Activated gamma-delta T cell treated with anti-CD3 and anti-CD28 coated beads, Interleukin-2, amount 50 U/mL, for 16 hours (primary cell): ENCODE results near the gene PTPRCAP.
A peak's percentile ranks its signal among the peaks of the same experiment; 100 is the strongest.

Source experiments
- DNase-seq: peaks from one replicate; pipeline ENCODE4 v3.0.0-alpha.2; 2020; ENCODE audit warnings: low read depth

PTPRCAP gene

DNA sequence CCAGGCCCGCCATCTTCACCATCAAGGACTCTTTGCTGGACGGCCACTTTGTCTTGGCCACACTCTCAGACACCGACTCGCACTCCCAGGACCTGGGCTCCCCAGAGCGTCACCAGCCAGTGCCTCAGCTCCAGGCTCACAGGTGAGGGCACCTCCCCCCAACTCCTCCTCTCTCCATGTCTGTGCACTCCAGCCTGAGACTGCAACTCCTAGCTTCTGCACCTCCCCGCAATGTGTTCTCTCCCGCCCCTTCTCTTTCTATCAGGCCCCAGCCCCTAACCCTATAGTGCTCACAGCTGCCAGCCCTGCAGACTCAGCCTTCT lies 41.3 kb downstream of the PTPRCAP start:
- DNase-seq = no peak

DNA sequence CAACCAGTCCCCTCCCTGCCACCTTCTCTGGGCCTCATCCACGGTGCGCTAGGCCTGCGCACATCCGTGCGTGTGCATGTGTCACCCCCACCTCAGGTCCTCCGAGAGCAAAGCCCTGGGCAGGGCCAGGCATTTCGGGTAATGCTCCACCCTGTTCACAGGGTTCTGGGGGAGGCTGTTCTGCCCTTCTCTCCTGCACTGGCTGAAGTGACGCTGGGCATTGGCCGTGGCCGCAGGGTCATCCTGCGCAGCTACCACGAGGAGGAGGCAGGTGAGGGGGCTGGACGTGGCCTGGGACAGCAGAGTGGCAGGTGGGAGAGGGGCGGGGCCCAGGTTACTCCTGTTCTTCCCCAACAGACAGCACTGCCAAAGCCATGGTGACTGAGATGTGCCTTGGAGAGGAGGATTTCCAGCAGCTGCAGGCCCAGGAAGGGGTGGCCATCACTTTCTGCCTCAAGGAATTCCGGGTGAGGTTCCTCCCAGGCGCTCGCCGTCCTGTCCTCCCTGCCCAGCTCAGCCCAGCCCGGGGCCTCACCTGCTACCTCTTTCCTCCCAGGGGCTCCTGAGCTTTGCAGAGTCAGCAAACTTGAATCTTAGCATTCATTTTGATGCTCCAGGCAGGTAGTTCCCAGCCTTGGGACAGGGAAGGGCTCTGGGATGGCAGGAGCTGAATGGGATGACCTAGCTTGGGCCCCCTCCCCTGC lies 41.8 kb downstream of the PTPRCAP start:
- no peak for DNase-seq

DNA sequence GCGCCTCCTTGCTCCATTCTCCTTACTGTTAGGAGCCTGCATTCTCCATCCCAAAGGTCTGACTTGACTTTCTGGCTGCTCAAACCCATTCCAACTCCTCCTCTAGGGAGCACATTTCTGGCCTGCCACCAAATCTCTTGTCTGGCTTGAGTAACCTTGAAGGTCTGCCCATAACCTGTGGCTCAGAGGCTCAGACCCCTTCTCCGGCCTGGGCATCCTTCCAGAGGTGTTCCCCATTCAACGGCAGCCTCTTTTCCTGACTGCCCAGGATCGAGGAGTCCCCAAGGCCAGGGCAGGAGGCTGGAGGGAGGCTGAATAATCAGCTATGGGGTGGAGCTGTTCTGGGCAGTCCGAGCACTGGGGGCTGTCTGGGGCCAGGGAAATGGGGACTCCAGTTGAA lies 43.5 kb downstream of the PTPRCAP start:
- DNase-seq = no peak

DNA sequence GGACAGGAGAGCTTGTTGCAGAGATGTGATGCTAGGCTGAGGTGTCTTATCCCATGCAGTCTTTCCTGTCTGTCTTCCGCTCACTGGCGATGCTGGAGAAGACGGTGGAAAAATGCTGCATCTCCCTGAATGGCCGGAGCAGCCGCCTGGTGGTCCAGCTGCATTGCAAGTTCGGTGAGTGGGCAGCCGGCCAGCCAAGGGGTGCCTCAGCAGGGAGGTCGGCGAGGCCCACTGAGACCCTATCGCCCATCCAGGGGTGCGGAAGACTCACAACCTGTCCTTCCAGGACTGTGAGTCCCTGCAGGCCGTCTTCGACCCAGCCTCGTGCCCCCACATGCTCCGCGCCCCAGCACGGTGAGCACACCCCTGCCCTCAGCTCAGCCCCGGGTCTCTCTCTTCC lies 44.0 kb downstream of the PTPRCAP start:
- DNase-seq = no peak

DNA sequence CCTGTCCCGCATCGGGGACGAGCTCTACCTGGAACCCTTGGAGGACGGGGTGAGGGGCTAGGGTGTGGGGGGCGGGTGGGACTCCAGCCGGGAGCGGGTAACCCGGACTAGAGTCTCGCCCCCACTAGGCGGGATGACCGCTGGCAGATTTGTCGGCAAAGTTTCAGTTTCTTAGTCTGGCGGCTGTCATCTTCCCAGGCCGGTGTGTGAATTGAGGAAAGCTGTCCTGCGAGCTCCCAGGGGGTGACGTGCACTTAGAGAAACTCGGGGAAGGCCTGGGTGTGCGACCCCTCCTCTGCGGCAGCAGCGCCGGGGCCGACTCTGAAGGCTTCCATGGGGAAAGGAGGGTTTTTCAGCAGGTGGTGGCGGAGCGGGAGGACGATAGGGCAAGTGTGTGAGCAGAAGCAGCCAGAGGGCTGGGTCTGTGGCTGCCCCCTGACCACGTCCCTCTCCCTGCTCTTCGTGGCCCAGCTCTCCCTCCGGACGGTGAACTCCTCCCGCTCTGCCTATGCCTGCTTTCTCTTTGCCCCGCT lies 45.2 kb downstream of the PTPRCAP start:
- DNase-seq = no peak

DNA sequence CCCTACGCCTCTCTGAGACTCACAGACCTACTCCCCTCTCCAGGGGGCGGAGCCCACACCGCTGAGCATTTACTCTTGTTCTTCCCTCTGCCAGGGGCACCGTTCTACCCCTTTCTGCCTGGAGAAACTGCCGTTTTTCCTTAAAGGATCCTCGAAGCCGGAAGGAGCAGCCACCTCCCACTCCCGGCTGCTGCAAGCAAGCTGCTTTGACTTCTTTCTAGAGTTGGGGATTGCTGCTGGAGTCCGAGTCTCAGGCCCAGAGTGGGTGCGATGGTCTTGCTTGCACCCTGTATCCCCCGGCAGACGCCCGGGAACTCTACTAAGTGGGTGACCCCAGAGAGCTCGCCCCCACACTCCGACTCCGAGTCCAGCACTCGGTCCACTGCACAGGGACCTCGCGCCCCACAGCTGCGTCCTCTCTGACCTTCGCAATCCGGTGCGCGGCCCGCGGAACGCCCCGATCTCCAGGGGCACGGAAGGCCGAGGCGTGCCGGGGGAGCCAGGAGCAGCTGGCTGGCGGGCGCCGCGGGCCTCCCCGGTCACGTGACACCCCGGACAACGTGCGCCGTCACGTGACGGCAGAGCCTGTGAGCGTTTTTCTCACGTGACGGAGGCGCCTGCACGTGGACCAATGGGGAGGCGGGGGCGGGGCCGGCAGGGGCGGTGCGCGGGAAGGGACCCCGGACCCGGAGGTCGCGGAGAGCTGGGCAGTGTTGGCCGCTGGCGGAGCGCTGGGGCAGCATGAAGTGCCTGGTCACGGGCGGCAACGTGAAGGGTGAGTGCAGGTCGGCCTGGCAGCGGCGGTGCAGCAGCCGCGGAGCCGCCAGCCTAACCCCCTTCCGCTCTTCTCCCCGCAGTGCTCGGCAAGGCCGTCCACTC lies 45.9 kb downstream of the PTPRCAP start, which contains the start of gene RAD9A:
RAD9A (plus strand) TSS at position 683 of the 879 bp plus-strand sequence; CDS start at position 742, 59 bp downstream.
- DNase-seq = peak; percentile 89

DNA sequence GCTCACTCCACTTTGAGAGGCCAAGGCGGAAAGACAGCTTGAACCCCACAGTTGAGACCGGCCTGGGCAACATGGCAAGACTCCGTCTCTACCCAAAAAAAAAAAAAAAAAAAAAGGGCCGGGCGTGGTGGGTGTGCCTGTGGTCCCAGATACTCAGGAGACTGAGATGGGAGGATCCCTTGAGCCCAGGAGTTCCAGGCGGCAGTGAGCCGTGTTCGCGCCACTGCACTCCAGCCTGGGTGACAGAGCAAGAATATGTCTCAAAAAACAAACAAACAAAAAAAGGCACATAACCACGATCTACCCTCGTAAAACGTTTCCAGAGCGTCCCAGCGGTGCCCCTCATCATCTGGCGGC lies 46.6 kb downstream of the PTPRCAP start:
- DNase-seq = no peak

DNA sequence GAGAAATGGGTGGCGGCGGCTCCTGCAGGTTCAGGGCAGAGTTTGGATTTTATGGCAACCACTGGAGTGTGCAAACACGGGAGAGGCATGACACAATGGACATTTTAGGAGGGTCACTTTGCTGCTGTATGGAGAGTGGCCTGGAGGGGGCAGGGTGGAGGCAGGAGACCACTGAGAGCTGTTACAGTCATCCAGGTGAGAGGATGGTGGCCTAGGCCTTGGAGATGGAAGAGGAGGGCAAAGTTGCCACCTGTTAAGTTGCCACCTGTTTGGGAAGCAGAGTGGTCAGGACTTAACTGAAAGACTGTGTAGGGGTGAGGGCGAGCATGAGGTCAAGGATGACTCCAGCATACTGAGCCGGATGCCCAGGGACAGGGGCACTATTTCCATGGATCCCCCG lies 48.0 kb downstream of the PTPRCAP start:
- peak; percentile 51 for DNase-seq

DNA sequence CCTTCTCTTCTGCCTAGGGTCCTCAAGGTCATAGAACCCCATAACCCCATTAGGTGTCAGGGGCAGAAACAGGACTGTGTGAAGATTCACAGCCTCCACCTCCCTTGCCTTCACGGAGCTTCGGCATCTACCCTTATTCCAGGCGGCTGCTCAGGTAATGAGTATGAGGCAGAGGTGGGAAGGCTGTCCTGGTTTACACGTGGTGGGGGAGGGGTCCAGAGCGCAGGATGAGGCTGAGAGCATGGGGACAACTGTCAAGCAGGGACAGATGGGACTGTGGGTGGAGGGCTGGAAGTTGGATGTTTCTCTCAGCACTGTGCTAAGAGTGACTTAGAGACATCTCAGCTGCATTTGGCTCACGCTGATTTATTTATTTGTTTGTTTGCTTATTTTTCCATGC lies 50.0 kb downstream of the PTPRCAP start:
- no peak for DNase-seq

DNA sequence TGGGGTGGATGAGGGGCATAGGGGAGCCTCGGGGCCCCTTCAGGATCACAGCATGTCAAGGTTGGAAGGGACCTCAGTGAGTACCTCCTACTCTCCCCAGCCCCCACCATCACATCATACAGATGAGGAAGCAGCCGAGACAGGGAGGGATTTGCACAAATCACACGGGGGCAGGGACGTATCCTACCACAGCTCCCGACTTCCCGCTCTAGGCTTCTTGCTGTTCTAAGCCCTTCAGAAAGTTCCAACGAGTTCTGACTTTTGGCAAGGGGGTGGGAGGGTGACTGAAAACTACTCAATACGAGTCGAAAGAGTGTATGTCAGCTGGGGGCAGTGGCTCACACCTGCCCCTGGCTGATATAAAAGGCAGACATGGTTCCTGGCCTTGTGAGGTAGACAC lies 50.4 kb downstream of the PTPRCAP start:
- DNase-seq = no peak
